Activated B cell treated with CpG ODN at 0.5 μM for 24 hours (primary cell): Measurements from ENCODE around the gene NCKAP5. TPM values are rescaled to one million over a fixed set of nuclear protein-coding genes. Genes with fewer than 3 reads are reported as not detected.
"Not testable (repeated sequence)": the region's sequence is repeated elsewhere in the genome, so short reads cannot be mapped to it uniquely, and the experiment has no call there.

ENCODE experiments used
- ATAC-seq: fragments of 200-7000 bp; cut with Tn5 transposase; one replicate; pipeline ENCODE4 v1.10.0; 2021; ENCODE audit warnings: low read depth, mild to moderate bottlenecking, moderate library complexity
- CTCF ChIA-PET: fragments of 350-600 bp; sonication (Branson Sonifier 250); formaldehyde crosslinking; loops from one replicate; lab custom pipeline; 2021; ENCODE audit warnings: antibody characterized with exemption; lab: Charles Lee
- POLR2A ChIA-PET: fragments of 350-600 bp; sonication (Branson Sonifier 250); formaldehyde crosslinking; loops from one replicate; lab custom pipeline; 2021; ENCODE audit warnings: antibody characterized with exemption; lab: Charles Lee
- DNase-seq: peaks from one replicate; pipeline ENCODE4 v3.0.0; 2022
- H3K27ac Mint-ChIP-seq: one replicate; pipeline ENCODE4 v1.8.0; 2020; ENCODE audit warnings: mixed read lengths
- H3K27me3 Mint-ChIP-seq: one replicate; pipeline ENCODE4 v1.8.0; 2021; ENCODE audit warnings: mixed read lengths
- H3K36me3 Mint-ChIP-seq: one replicate; pipeline ENCODE4 v1.8.0; 2021; ENCODE audit warnings: low read depth, mixed read lengths
- H3K4me1 Mint-ChIP-seq: one replicate; pipeline ENCODE4 v1.8.0; 2021; ENCODE audit warnings: mixed read lengths
- H3K4me3 Mint-ChIP-seq: one replicate; pipeline ENCODE4 v1.8.0; 2020; ENCODE audit warnings: mild to moderate bottlenecking, mixed read lengths
- H3K9me3 Mint-ChIP-seq: one replicate; pipeline ENCODE4 v1.8.0; 2020; ENCODE audit warnings: mixed read lengths
- intact Hi-C: fragments of 100-400 bp; cut with micrococcal nuclease; formaldehyde crosslinking; loops from one replicate; pipeline ENCODE4 v1.15.1; 2024
- total RNA-seq: library from RNA; stranded (reverse); gene quantifications from 2 replicates; pipeline ENCODE4 v1.2.3, GENCODE V29; 2022
- TF ChIP-seq, protein P1 (sequence below): fragments of 200-600 bp; IDR thresholded peaks from one replicate; pipeline ENCODE4 v1.8.0; 2022; ENCODE audit warnings: antibody characterized with exemption, mild to moderate bottlenecking

NCKAP5 gene
- total RNA-seq, 1 donor from 2014 or later, result not detected

DNA sequence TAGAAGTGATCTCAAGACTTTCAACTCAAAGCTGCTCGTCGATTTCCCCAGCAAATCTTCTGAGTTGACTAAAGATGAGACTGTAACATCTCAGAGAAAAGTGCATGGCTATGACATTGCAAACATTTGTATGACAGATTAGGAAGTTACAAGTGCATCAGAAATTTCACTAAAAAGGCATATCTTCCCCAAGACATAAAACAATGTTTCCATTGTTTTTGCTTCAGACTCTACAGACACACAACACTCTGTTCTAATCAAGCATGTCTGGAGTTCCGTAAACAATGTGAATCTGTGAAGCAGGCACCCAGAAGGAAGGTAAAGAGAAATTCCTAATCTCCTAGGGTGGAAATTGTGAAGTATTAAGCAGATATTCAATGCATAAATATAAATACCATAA lies 753.6 kb downstream of the NCKAP5 start:
- DNase-seq (no peak), ATAC-seq (no peak)
- Mint-ChIP-seq H3K4me1 (no peaks in the 10 kb centered on the region), H3K27me3 (no peaks in the 10 kb centered on the region), H3K36me3 (no peaks in the 10 kb centered on the region), H3K4me3 (no peak overlapping the region), H3K27ac (no peak overlapping the region), H3K9me3 (no peaks in the 10 kb centered on the region)
- ChIA-PET CTCF (no interaction called here), POLR2A (no interaction called here)
- intact Hi-C loops, result no loop called here
- TF ChIP-seq, protein P1, sequence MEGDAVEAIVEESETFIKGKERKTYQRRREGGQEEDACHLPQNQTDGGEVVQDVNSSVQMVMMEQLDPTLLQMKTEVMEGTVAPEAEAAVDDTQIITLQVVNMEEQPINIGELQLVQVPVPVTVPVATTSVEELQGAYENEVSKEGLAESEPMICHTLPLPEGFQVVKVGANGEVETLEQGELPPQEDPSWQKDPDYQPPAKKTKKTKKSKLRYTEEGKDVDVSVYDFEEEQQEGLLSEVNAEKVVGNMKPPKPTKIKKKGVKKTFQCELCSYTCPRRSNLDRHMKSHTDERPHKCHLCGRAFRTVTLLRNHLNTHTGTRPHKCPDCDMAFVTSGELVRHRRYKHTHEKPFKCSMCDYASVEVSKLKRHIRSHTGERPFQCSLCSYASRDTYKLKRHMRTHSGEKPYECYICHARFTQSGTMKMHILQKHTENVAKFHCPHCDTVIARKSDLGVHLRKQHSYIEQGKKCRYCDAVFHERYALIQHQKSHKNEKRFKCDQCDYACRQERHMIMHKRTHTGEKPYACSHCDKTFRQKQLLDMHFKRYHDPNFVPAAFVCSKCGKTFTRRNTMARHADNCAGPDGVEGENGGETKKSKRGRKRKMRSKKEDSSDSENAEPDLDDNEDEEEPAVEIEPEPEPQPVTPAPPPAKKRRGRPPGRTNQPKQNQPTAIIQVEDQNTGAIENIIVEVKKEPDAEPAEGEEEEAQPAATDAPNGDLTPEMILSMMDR, result no peak

DNA sequence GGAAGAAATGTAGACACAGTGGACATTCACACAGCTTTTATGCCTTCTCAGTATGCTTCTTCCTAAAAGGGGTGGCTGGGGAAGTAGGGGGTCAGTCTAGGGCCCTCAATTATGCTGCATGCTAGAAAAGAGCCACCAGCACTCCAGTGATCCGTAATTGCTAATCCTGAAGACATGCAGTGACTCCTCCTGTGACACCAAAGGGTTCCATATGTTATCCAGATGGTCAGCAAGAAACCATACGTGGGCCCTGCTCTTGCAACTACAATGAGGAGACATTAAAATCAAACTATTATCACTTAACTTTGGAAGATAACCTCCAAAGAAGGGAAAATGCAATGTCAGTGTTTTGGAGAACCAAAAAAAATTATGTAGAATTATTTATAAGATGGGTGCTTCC lies 754.8 kb downstream of the NCKAP5 start:
- Mint-ChIP-seq H3K36me3 (no peaks in the 10 kb centered on the region), H3K4me1 (no peaks in the 10 kb centered on the region), H3K4me3 (no peak overlapping the region), H3K27ac (no peak overlapping the region), H3K9me3 (peaks cover 3% of the 10 kb centered on the region), H3K27me3 (no peaks in the 10 kb centered on the region)
- ChIA-PET CTCF (no interaction called here), POLR2A (no interaction called here)
- intact Hi-C loops, result no loop called here
- DNase-seq (no peak), ATAC-seq (no peak)
- TF ChIP-seq, protein P1, result no peak

DNA sequence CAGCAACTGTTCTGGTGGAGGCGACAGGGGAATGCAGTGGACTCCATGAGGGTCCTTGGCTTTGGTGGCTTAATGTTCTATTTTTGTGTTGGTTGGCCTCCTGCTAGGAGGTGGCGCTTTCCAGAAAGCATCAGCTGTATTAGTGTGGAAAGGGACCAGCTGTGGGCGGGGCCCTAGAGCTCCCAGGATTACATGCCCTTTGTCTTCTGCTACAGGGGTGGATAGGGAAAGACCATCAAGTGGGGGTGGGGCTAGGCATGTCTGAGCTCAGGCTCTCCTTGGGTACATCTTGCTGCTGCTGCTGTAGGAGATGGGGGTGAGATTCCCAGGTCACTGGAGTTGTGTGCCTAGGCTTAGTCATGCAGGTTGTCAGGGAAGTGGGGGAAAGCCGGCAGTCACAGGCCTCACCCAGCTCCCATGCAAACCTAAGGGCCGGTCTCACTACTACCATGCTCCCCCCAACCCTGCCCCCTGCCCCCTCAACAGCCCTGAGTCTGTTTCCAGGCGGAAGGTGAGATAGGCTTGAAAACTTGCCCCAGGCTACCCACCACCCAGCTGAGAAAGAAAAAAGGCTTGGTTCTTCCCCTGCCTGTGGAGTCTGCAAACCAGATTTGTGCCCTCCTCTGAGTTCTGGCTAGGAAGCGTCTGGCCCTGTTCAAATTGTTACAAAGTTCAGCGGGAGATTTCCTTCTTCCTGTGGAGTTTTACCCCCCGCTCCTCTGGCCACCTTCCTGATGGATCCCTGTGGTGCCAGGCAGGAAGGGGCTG lies 756.9 kb downstream of the NCKAP5 start:
- no peak for DNase-seq
- ChIA-PET POLR2A (no interaction called here), CTCF (no interaction called here)
- Mint-ChIP-seq H3K27ac (no peak overlapping the region), H3K36me3 (no peaks in the 10 kb centered on the region), H3K9me3 (peaks cover 15% of the 10 kb centered on the region), H3K27me3 (no peaks in the 10 kb centered on the region), H3K4me3 (no peak overlapping the region), H3K4me1 (no peaks in the 10 kb centered on the region)
- TF ChIP-seq, protein P1, result no peak
- no peak for ATAC-seq
- intact Hi-C loops, result no loop called here

DNA sequence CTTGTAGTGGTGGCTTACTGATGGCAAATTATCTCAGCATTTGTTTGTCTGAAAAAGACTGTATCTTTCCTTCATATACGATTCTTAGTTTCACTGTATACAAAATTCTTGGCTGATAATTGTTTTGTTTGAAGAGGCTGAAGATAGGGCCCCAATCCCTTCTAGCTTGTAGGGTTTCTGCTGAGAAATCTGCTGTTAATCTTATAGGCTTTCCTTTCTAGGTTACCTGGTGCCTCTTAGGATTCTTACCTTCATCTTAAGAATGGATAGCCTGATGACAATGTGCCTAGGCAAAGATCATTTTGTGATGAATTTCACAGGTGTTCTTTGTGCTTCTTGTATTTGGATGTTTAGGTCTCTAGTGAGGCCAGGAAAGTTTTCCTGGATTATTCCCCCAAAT lies 758.3 kb downstream of the NCKAP5 start:
- POLR2A ChIA-PET, CTCF ChIA-PET, H3K4me1 Mint-ChIP-seq, H3K4me3 Mint-ChIP-seq, intact Hi-C loops, H3K36me3 Mint-ChIP-seq, H3K27me3 Mint-ChIP-seq, DNase-seq, H3K27ac Mint-ChIP-seq, ATAC-seq: not testable (repeated sequence)
- H3K9me3 Mint-ChIP-seq, result peaks cover 20% of the 10 kb centered on the region

DNA sequence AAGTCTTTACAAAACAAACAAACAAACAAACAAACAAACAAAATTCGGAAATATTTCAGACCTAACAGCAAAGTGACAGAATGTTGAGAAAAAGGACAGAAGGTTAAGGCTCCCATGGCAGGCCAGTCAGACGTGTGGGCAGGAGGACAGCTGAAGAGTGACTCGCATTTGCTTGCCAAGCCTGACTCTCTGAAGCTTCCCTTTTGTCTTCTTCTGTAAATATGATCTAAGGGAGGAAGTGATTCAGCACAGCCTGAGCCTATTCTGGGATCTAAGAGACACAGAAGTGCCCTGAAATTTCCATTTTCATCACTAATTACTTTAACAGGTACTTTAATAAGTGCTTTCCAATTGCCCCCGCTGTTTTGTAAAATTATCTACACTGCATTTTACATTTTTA lies 764.2 kb downstream of the NCKAP5 start:
- no peaks in the 10 kb centered on the region for H3K36me3 Mint-ChIP-seq
- no peaks in the 10 kb centered on the region for H3K4me1 Mint-ChIP-seq
- ChIA-PET CTCF (no interaction called here), POLR2A (no interaction called here)
- H3K27ac Mint-ChIP-seq, result no peak overlapping the region
- H3K27me3 Mint-ChIP-seq, result no peaks in the 10 kb centered on the region
- no peak overlapping the region for H3K4me3 Mint-ChIP-seq
- intact Hi-C loops, result no loop called here
- no peak for DNase-seq
- peaks cover 20% of the 10 kb centered on the region for H3K9me3 Mint-ChIP-seq
- no peak for ATAC-seq
- TF ChIP-seq, protein P1, result no peak
